HG03457 (cell line): ENCODE measurements around the gene NAT9.

Experiments used
- ATAC-seq: cut with Tn5 transposase; IDR thresholded peaks from one replicate; pipeline ENCODE4 v1.9.1; 2021; ENCODE audit warnings: moderate number of reproducible peaks; ENCODE audit not compliant: unreplicated experiment

The NAT9 gene

DNA sequence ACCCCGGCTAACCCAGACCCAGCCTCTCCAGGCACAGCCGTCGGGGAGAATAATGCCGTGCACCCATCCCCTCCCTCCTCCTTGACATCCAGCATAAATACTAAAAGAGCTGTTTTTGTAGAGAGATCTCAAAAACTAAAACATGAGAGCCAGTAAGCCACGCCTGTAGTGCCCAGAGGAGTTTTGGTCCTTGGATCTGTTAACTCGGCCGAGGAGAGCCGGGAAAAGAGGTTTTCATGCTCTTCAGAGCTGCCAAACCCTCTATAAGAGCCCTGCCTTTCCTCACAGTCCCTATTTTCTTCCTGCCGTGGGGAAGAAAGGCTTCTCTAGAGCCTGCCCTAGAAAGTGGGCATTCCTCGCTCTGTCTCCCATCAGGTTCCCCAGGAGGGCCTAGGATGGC lies 30.2 kb upstream of the NAT9 start:
- no peak for ATAC-seq

DNA sequence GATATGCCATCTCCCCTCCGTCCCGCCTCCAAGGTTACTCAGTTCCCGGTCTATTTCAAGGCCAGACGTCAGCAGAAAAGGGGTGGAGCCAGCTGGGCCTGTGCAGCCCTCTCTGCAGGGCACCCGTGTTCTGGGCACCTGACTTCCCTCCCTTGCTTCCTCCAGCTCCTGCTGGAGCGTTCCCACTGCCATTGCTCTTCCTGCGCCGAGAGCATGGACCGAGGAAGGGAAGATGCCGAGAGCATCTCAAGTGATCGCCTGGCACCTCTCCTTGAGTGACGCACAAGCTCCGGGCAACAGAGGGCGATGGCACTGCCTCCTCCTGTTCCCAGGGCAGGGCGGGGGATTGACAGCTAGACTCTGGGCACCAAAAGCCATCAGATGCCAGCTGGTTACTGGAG lies 29.4 kb upstream of the NAT9 start:
- ATAC-seq, result no peak

DNA sequence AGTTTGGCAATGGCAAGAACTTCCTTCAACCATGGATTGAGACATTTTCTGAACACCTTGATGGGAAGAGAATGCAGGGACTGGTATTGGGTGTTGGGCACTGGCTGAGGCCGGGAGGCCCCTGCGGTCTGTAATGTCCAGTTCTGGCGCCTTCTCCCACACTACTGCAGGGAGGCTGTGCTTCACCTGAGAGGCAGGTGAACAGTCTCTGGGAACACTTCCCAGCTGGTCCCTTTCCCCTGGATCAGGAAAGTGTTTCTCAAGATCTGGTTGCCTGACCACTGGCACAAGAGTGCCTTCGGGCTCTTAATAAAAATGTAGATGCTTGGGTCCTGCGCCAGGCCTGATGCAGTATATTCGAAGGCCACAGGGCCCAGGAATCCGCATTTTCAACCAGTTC lies 28.5 kb upstream of the NAT9 start:
- ATAC-seq, result no peak

DNA sequence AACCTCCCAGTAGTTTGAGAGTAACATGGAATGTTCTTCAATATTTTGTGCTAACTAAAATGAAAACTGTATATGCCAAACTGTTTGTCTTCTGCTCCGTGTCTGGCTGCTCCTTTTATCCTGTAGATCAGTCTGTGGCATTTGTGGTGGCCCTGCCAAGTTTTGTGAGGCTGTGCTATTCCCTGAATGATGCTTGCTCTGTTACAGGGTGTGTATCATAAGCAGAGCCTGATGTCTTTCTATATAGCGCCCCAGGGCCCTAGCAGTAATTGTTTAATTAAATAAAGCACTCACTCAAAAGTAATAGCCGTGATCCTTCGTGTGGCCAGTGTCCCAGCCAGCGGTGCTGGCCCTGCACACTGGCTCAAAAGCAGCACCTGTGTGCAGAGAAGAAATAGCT lies 27.8 kb upstream of the NAT9 start:
- ATAC-seq, result no peak

DNA sequence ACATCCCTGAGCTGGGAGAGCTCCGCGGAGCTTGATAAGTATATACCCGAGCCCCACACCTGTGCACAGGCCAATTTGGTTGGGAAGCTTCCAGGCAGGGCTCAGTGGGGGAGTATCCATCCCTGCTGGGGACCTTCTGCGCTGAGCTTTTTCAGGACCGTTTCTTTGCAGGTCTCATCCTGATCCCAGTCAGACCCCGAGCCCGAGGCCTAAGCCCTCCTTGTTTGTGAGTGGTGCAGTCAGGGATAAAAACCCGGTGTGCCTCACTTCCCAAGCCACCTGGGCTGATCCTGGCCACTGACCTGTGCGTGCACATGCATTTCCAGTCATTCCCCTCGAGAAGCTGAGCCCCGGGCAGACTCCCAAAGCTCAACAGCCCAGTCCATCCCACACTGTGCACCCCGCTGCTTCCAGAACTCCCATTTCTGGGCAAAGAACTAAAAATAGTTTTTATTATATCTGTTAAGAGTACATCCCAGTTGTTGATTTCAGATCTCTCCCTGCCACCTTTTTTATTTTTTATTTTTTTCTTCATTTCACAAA lies 27.3 kb upstream of the NAT9 start:
- no peak for ATAC-seq

DNA sequence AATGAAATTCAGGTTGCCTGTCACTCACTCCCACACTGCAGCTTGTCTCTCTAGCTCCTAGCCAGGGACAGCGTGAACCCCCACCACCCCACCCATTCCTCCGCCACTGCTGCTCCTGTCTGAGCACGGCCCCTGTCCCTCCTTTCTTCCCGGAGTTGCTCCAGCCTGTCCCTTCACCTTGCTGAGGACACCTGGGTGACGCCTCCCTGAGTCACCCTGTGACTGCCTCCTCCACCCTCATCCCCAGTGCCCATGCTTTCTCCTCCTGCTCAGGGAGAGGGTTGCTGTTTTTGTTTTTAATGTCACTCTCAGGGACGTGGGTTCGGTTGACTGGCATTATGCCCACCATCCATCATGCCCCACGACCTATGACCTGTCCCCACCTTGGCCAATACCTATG lies 25.8 kb upstream of the NAT9 start:
- ATAC-seq, result no peak

DNA sequence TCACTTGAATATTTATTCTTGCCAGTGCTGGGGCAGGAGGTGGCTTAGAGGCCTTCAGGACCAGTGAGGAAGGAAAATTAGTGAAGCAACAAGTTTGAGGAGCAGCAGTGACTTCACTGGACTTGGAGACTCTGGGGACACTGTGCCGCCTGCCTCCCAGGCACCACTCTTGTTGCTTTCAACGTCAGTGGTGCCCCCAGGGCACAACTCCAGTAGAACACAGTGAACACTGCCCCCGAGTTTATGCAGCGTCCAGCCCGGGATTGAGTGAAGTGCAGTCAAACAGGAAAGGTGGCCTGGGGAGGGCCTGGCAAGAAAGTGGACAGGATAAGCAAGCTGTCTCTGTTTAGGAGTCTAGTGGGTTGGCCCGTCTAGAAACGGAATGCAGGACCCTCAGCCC lies 24.4 kb upstream of the NAT9 start:
- ATAC-seq, result no peak

DNA sequence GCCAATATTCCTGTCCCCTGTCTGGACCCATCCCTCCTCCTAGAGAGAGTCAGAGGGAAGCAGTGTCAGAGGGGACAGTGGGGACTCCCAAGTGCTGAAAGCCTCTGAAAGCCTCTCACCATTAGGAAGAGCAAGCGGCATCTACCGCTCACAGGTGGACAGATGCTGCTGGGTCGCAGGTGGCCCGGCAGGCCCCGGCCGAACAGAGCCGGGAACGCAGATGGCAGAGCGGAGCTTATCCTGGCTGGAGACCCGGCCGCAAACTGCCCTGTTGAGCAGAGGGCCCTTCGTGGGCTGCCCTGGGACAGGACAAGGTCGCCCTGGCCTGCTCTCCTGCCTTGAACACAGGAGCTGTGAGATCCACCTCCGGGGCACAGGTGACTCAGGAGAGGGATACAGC lies 23.0 kb upstream of the NAT9 start:
- ATAC-seq, result no peak

DNA sequence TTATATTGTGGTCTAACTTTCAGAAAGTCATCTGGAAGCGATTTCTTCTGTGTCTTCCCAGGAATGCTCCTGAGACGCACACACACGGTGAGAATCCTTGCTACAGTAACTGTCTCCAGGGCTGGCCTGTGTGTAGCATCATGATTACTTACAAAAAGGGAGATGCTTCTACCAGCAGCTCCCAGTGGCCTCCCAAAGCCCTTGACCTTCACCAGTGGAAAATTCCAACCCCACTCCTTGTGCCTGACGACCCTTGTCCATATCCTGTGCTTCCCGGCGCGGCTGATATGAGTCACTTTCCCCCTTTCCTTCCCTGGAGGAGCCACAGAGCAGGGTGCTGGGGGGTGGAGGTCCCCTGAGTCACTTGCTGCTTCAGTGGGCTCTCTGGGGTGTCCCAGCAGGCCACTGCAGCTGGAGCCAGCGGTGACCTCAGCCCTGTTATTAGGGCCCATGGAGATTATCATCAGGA lies 22.1 kb upstream of the NAT9 start:
- ATAC-seq, result no peak

DNA sequence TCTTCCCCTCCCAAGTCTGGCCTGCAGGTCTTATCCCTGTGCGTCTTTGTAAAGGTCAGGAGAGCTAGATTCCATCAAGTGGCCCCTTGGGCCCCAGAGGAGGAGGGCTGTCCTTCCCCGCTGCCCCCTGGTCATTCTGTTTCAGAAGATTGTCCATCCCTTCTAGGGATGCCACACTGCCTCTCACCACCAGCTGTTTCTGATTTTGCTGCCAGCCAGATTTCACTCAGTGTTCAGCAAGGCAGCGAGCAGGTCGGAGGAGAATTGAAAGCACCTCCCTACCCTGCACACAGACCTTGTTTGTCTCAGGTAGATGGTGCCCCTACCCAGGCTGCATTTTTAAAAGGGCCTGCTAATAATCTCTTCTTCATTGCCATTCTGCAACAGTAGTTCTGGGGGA lies 21.7 kb upstream of the NAT9 start:
- no peak for ATAC-seq

DNA sequence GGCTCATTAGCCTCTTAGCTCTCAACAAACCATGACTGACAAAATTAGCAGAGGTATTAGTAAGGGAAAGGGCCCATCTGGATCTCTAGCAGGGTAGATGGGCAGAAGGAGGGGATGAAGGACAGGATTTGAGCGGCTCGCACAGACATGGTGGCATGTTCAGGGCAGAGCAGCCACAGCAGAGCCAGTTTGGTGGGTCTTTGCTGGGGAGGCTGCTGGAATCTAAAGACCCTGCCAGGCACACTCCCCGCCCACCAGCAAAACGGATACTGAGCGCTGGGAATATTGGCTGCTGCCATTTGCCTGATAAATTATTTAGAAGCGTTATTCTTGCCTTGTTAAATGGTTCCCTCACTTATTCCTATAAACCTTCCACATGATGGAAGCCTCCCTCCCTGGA lies 20.7 kb upstream of the NAT9 start:
- no peak for ATAC-seq

DNA sequence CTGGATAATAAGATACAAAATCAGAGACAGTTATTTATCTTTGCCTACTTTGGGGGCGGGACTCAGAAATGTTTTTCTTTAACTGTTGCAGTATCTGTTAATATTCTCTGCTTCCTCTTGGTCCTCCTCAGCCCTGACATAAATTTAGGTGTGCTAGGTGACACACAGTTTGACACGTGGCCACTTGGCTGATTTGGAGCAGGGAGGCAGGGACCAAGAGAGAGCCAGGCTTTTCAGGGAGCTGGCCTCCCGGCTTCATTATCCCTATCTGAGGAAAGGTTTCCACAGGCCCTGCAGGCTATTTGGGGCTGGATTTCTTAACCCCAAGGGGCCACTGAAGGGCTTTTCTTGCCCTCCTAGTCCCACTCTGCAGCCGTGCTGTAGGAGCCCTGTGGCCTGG lies 20.1 kb upstream of the NAT9 start:
- ATAC-seq, result no peak

DNA sequence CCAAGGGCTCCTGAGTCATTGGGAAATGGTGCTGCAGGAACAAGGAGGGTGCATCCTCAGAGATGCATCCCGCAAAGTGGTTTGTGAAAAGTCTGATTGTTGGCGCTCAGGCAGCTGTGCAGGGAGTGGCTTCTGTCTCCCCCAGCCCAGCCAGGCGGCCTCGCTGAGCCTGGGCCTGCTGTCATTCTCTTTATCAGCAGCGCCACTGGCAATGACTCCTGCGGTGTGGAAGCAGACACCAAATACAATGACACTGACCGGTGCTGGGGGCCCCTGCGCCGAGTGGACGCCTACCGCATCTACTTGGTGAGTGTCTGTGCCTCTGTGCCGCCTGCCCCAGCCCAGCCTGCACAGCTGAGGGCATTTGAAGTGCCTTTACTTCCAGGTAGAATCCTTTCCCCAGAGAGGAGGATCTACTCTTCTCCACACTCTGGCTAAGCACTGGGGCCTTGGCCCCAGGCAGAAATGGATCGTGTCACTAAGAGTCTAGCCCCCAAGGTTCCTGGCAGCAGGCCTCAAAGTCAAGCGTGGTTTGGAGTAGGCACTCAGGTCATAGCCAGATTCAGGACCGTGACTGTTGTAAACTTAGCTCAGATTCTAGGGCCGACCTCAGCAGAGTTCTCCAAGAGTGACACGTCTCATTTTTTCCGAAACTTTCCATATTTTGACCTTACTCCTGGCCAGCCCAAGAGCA lies 19.3 kb upstream of the NAT9 start:
- no peak for ATAC-seq

DNA sequence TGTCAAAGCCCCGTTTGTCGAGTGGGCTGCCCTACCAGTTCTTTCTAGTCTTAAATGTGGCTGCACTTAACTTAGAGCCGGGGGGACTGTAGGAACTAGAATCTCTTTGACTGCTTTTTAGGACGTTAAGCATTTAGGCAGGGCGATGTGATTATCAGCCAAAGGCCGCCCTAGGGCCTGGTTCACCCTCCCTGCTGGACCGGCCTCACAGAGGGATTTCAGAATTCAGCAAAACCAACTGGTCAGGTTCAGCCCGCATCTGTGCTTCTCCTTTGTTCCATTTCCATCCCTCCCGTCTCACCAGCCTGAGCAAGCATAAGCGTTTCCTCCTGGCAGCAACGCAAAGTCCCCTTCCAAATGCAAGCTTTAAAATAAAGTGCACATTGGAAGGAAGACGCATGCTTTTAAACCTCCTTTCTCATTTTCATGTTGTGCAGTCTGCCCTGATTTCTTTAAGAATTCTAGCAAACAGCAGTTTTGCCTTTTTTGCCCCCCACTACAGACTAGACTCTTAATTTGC lies 16.5 kb upstream of the NAT9 start:
- no peak for ATAC-seq

DNA sequence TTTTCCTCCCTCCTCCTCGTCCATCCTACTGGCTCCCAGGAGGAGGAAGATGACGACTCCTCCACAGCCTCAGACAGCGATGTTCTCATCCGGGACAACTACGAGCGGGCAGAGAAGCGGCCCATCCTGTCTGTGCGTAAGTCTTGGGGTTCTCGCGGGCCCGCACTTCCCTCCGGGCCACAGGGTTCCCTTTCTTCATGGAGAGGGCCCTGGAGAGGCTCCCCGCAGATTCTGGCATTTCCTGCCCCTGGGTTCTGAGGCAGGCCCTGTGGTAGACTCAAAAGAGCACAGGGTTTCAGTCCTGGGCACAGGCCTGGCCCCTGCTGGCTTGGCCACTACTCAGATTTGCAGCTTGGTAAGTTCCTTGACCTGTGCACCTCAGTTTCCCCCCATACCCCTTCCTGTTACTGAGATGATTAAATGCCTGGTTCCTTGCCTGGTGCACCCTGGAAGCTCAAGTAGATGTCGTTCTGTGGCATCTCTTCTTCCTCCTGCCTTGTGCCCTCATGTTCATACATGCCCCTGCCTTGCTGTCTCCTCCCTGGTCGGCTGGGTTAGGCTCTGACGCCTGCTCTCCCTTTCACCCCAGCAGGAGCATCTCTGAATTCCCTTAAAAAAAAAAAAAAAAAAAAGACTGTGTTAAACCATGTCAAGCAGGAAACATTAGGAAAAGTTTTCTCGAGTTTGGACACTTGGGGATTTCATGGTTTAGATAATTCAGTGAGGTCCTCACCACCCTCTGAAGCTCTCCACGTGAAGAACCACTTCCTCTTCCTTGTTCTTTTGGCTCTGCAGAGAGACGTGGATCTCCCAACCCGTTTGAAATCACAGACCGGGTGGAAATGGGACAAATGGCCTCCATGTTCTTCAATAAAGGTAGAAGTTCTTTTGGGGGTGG lies 14.3 kb upstream of the NAT9 start:
- ATAC-seq, result no peak

DNA sequence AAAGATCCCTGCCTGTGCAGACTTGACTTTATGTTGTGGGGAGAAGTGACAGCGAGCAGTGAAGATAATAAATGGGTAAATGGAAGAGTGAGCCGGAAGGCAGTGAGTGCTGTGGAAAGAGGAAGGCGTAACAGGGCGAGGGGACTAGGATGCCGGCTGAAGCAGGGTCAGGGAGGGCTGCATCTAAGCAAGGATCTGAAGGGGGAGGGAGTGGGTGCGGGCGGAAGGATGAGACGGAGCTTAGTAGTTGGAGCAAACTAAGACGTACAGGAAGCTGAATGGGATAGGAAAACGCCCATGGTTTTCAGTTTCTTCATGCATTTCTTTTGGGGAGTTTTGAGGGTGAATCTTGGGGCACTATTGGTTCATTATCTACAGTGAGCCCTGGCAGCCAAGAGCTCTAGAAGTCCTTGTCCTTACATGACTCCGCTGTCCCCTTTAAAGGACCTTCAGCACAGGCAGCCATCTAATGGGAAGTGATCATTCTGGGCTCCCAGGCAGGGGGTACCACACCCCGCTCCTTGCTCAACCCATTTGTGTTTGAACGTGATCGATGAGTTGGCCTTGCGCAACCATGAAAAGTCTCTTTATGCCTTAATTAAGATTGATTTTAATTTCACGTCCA lies 10.4 kb upstream of the NAT9 start:
- no peak for ATAC-seq

DNA sequence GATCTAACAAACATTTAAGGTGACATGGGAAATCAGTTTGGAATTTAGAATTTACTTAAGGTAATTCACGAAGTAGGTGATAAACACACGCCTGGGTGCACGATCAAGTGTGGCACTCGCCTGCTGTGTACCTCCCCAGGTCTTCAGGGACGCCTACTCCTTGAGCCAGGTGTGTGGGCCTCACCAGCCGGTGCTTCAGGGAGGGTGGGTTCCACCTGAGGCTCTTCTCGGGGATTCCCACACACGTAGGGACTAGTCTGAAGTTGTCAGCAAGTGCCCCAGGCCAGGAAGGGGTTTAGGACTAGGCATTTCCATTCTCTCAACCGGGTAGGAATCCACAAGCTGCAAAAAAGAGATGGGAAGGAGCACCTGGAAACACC lies 9.8 kb upstream of the NAT9 start:
- ATAC-seq, result no peak

DNA sequence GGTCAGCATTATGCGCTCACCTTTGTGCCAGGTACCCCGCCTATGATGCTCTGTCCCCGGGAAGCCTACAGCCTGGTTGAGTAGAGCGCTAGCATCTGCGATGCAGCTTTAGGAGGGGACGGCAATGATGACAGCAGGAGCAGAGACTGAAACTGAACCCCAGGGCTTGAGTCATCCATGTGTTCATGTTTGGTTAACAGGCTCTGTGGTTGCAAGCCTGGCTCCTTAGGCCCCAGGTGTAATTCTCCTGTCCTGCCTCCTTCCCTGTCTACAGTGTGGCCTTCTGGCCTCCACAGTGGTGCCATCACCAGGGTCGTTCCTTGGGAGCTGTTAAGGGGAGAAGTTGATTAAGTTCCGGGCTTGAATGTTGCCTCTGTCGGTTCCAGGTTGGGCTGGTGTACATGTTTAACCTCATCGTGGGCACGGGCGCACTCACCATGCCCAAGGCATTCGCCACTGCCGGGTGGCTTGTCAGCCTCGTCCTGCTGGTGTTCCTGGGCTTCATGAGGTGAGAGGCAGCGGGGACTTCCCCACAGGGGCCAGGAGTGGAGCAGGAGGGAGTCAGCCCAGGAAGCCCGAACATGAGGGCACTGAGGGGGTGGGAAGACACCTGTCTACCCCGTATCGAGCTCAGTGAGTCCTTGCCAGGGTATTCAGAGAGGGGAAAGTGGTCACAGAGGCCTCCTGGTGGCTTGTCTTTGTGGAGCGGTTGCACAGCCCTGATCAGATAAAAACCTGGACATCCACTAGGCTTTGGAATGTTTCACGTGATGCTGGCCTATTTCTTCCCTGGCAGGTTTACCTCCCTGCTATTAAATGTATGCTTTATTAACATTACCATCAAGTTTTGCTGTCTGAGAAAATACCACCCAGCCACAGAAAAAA lies 9.2 kb upstream of the NAT9 start:
- no peak for ATAC-seq

DNA sequence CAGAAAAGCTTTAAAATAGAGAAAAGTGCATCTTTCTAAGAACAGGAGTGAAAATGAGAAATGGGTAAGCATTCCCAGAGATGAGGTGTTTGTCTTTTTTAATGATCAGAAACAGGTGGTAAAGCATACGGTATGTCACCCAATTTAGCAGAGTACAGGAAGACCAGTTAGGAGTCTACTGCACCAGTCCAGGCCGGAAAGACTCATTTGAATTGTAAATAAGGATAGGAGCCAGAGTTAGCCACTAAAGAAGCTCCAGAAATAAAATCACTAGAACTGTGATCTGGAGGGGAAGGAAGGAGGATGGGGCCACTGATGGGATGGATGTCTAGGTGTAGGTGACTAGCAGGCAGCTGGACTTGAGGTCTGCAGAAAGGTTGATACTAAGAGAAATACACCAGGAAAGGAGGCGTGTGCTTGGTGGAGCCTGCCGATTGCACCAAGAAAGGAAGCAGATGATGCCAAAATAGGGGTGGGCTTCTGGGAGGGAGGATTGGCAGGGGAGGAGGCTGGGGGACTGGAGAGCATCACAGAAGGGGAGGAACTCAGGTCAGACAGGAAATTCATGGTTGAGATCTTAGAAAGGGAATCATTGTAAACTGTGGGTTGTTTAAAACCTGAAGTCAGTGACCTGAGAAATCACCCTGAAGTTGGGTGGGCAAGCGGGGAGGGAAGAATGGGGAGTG lies 8.1 kb upstream of the NAT9 start:
- ATAC-seq, result no peak

DNA sequence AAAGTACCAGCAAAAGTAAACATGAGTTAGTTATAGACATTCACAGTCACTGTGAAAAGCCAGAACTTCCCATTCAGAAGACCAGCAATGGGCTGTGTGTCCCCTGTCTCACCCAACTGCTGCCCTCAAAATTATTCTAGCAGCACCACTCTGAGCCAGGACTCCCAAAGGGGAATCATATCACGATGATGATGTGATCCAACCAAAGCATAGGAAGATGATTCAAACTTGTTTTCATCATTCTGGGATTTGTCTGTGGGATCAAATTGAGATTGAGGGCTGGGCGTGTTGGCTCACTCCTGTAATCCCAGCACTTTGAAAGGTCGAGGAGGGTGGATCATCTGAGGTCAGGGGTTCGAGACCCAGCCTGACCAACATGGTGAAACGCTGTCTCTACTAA lies 6.4 kb upstream of the NAT9 start:
- no peak for ATAC-seq
